Middle frontal gyrus (tissue), 1 donor: ENCODE results near the gene AGBL4.

Source experiments
- DNase-seq: peaks from one replicate; pipeline ENCODE4 v3.0.0-alpha.2; 2015; ENCODE audit warnings: low spot score; ENCODE audit errors: extremely low spot score

Gene AGBL4

DNA sequence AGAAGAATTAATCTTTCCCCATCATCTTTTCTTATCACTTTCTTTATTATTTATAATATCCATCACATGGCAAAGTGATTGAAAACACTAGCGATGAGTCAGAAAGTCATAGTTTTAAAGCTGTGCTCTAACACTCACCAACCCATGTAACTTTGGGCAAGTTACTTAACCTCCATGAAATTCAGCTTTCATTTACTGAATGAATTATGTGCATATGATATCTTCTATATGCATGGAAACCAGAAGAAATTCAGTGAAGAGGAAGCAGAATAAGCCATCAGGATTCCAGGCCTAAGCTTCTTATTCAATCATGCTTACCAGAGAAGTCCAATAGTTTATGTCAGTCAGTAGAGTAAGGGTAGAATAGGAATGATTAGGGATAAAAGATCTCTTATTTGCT, 300.1 kb downstream of the AGBL4 start:
- DNase-seq: no peak

DNA sequence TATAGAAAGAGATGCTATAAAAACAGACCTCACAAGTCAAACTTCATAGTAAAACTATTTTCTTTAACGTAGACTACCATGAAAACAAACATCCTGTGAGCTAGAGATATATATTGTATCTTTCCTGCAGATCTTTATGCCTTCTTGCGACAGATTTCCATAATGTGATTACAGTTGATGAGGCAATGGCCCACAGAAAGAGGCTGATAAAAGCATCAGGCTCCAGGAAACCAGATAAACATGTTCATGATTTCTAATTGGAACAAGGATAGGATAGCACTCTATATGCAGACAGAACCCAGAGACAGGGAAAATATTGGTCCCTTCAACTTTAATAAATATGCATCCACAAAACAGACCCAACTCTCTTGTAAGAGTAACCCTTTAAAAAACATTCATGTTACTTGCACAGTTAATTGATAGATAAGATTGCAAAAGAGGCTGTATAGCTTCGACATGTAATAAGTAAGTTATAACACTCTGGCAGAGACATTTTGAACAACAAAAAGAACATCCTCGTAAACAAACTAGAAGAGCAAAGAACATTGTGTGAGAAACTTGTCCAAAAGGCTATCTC, 329.4 kb downstream of the AGBL4 start:
- no peak for DNase-seq

DNA sequence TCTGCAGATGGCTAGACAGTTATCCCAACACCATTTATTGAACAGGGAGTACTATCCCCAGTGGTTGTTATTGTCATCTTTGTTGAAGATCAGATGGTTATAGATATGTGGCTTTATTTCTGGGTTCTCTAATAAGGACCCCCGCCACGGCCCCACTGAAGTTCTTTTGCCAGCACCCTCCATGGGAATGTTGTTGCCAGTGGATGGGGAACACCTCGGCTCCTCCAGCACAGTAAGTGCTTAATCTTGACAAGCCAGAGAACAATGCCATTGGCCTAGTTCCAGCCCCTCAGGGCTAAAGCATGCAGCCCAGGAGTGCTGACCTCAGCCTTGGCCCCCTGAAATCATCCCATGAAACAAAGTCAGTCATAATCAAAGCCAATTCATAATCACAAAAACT, 337.6 kb downstream of the AGBL4 start:
- no peak for DNase-seq

DNA sequence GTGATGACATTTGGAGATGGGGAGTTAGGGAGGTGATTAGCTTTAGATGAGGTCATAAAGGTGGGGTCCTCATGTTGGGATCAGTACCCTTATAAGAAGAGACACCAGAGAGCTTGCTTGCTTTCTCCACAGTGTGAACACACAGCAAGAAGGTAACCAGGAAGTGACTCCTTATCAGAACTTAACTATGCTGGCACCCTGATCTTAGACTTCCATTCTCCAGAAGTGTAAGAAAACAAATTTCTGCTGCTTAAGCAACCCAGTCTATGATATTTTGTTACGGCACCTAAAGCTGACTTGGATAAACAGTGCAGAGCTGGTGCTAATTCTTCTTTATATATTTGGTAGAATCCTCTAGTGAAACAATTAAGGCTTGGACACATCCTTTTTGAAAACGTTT, 346.0 kb downstream of the AGBL4 start:
- DNase-seq: no peak

DNA sequence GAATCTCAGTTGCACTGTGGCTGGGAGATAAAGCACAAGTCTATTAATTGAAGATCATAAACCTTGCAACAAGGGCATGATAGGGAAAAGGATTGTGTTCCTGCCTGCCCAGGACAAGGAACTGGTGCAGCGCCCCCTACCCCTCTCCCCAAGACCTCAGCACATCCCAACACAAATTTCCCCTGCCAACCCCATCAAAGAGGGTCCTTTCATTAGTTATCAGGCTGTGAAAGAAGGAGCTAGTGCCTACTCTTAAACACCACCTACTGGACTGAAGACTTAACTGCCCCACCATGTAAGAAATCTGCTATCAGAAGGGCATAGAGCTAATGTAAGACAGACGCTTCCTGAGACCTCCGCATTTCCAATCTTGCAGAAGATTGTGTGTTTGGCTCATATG, 372.6 kb downstream of the AGBL4 start:
- DNase-seq: no peak

DNA sequence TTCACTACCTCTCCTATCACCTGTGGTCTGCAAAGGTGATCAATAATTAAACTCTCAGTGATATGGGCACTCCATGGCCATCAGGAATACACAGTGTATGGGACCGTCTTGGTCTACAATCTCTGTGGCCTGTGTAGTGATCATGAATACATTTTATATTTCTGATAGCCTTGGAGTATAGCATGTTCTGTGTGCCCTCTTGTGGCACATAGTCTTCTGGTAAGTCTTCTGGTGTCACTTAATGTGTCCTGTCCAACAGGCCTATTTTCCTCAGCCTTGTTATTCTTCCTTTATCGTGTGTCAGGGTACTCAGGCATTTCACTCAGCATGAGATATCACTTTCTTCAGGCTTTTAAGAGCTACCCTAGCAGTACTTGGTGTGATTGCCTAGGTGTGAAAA, 393.6 kb downstream of the AGBL4 start:
- DNase-seq: no peak

DNA sequence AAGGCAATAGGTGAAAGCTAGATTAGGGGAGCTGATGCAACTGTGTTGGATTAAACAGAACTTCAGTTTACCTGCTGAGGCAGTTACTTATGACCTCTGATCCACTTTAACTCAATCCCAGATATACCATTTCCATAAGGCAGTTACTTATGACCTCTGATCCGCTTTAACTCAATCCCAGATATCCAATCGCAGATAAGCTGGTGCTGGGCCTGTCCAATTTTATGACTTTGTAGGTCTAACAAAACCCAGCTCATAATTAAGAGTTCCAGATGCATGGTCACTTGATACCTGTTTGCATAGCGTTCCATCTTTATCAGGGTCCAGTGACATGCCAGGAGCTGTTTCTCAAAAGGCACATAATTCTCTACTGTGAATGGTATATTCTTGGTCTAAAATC, 396.0 kb downstream of the AGBL4 start:
- DNase-seq: no peak

DNA sequence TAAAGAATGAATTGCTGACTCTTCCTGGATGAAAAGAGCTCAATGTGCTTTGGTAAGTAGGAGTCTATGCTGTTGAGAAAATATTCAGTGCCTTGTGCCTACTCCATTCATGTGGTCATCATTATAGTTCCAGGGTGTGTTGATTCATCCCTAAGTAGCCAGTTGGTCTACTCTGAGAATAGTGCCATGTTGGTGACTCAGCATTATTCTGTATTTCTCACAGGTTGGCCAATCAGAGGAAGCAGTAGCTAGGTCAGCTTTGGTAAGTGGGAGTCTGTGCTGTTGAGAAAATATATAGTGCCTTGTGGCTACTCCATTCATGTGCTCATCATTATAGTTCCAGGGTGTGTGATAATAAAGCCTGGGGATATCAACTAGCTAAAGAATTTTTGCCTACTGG, 397.3 kb downstream of the AGBL4 start:
- no peak for DNase-seq

DNA sequence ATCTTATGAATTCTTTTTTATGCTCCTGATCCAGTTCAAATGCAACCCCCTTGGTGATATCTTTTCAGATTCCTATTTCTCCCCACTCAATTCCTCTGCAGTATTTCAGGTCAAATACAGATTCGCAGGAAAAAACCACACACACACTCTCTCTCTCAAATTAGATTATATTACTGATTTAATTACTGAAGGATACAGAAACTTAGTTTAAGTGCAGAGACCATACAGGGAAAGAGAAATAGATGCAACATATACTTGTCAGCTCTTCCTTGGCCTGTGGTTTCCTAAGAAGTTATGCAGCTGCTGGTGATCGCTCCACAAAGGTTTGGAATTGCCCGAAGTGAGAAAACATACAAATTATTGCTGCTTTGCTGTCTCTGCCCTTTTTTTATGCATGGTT, 400.9 kb downstream of the AGBL4 start:
- no peak for DNase-seq

DNA sequence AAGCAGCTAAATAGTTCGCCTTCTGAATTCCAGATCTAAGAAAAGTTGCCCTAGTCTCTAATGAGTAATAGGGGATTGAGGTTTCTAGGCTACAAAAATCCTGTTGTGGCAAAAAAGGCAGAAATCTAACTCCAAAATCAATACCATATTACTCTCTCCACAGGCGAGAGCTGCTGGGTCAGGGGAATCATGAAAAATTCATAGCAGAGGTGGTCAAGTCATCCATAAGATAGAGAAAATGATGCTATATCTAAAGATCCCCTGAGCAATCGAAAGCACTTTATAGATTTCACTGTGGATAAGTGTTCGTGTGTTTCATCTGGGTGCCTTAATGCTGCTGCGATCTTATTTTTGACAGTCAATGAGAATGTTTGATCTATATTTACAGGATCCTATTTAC, 417.7 kb downstream of the AGBL4 start:
- no peak for DNase-seq

DNA sequence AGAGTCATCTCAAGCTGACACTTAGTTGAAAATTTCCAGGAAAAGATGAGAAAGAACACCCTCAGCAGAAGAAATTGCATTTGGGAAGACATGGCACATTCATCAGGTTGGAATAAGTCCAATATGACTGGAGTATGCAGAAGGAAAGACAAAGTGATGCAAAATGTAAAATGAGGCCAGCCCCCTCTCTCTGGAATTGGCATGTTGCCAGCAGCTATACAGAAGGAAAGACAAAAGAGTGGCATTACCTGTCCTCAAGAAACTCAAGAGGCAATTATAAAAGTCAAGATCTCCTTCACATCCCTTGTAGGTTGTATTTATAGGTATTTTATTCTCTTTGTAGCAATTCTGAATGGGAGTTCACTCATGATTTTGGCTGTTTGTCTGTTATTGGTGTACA, 426.3 kb downstream of the AGBL4 start:
- no peak for DNase-seq

DNA sequence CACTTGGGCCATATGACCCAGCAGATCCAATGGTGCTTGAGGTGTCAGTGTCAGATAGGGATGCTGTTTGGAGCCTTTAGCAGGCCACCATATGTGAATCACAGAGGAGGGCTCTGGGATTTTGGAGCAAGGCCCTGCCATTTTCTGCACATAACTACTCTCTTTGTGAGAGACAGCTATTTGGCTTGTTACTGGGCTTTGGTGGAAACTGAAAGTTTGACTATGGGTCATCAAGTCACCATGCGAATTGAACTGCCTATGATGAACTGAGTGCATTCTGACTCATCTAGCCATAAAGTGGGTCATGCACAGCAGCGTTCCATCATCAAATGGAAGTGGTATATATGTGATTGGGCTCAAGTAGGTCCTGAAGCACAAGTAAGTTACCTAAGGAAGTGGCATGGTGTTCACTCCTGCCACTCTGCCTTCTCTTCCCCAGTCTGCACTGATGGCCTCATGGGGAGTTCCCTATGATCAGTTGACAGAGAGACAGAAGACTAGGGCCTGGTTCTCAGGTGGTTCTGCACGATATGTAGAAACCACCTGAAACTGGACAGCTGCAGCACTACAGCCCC, 447.3 kb downstream of the AGBL4 start:
- DNase-seq: no peak

DNA sequence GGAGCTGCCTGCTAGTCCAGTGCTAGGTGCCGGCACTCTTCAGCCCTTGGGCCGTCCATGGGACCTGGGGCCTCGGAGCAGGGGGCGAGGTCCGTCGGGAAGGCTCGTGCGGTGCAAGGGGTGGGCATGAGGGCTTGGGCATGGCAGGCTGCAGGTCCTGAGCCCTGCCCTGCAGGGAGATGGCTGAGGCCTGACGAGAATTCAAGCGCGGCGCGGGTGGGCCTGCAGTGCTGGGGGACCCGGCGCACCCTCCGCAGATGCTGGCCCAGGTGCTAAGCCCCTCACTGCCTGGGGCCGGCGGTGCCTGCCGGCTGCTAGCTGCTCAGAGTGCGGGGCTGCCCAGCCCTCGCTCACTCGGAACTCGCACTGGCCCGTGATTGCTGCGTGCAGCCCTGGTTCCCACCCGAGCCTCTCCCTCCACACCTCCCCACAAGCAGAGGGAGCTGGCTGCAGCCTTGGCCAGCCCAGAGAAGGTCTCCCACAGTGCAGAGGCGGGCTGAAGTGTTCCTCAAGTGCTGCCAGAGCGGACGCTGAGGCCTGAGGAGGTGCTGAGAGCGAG, 467.0 kb downstream of the AGBL4 start:
- DNase-seq: no peak

DNA sequence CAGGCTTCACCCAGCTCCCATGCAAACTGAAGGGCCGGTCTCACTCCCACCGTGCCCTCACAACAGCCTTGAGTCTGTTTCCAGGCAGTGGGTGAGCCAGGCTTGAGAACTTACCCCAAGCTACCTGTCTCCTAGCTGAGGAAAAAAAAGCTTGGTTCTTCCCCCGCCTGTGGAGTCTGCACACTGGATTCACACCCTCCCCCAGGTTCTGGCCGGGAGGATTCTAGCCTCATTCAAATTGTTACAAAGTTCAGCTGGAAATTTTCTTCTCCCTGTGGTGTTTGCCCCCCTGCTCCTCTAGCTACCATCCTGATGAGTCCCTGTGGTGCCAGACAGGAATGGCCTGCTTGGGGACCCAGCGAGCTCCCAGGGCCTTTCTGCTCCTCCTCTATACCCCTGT, 471.7 kb downstream of the AGBL4 start:
- no peak for DNase-seq

DNA sequence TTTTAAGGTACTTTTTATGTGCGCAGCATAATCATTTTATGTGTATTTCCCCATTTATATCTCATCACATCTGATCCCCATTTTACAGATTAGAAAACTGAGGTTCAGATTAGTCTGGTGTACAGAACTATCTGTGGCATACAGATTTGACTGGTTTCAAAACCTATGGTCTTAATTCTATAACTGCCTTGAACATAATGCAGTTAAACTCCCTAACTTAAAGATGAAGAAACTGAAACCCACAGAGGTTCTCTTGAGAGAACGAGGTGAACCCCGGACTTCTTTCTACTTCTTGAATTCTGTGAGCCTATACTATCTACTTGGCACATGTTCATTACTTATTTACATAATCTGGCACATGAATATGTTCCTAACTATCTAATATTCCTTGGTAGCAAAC, 479.1 kb downstream of the AGBL4 start:
- no peak for DNase-seq

DNA sequence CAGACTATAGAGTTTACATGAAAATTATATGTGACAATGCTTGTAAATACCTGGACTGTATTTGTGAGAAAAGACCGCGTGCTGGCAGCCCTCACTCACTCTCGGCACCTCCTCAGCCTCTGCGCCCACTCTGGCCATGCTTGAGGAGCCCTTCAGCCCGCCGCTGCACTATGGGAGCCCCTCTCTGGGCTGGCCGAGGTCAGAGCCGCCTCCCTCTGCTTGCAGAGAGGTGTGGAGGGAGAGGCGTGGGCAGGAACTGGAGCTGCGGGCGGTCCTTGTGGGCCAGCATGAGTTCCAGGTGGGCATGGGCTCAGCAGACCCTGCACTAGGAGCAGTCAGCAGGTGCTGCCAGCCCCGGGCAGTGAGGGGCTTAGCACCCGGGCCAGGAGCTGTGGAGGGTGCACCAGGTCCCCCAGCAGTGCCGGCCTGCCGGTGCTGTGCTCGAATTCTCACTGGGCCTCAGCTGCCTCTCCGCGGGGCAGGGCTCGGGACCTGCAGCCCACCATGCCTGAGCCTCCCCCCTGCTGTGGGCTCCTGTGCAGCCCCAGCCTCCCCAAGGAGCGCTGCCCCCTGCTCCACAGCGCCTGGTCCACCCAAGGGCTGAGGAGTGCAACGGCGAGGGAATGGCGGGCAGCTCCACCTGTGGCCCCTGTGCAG, 482.5 kb downstream of the AGBL4 start:
- DNase-seq: no peak

DNA sequence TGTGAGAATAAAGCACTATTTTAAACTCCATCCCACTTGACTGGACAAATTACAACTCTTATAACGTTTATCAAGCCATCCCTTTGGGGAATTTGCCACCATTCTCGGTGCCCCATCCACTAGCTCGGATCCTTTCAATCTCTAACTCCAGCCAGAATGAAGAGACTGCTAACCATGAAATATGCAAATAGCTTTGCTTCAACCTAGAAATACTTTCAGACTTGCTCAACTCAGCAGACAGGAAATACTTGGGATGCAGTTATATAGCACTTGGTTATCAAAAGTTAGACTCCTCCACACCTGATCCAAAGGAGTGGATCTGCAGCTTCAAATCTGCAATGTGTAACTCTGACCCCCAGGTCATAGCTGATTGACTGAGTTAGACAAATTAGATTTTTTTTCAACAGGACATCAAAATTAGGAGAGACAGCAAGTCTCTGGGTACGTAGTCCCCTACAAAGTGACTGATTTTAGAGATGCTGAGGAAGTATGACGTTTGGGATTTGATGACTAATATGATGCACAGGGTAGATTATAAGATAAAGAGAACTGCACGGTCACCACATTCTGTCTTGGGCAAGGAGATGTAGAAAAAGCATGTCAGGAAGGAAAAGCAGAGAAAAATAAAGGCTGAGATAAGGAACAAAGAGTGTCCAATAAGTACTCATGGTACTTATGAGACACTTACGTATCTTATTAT, 496.0 kb downstream of the AGBL4 start:
- no peak for DNase-seq

DNA sequence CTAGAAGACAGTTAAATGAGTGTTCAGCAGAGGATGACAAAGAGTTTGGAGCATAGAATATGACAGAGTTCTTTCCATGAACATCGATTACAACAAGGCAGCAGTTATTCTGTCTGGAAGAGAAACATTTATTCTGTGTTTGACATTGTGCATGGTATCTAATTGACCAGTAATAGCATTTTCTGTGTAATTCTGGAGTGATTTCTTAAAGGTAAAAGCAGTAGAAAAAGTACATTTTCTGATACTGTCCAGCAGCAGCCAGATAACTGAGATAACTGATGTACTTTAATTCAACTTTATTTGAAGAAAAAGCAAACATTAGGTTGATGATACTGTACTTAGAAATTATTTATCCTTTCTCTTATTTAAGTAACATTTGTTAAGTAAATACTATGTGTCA, 497.1 kb downstream of the AGBL4 start:
- no peak for DNase-seq

DNA sequence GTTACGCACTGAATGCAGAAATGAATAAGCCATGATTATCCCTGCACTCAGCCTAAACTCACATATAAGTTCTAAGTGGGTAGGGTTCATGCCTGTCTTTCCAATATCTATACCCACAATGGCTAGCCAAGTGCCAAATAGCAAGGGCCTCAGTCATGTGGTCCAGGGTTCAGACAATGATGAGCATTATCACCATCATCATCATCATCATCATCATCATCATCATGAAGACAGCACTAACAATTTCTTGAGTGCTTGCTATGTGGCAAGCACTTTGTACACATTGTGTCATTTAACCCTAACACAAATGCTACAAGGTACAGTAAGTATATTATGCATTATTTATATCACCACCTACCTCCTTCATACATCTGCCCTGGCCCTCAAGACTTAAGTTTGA, 500.0 kb downstream of the AGBL4 start:
- no peak for DNase-seq

DNA sequence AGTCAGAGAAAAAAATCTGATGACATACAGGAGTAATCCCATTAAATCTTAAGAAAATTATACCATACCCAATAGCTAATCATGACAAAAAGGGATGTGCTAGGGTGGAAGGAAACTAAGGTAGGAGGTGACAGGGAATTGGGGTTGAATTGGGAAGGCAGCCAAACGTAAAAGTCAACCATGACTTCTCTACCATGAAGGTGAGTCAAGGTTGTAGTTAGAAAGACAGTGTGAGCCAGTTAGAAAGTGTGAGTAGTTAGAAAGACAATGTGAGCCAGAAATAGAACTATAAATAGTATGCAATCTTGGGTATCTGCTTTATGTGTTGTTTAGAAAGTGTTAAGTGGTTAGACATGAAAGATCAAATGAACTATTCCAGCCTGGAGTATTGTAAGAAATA, 556.8 kb downstream of the AGBL4 start:
- DNase-seq: no peak

DNA sequence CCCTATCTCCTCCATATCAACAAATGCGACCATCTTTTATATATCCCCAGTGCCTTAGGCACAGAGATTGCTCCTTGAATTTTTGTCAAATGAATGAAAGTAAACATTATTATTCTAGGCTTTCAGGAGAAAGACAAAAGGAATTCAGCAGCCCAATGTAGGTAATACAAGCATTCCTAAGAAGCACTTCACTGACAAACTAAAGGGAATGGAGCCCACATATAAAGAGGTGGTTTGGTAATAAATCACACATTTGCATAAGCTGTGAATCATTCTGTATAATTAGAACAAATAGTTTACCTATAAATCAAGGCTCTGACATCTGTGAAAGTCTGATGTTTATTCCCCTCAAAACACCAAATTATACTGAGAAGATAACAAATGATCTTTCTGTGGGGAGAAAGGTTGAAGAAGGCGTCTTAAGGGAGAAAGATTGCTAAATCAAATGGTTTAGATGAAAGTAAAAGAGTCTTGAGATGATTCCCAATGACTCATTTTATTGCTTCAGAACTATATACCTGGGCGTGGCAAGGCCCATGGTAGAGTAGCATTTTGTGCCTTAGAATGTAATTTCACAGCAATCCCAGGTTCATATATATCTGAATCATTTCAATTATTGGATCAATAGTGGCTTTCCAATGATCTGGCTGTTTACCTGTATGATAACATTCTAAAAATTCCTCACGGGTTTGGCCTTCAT, 558.1 kb downstream of the AGBL4 start:
- no peak for DNase-seq

DNA sequence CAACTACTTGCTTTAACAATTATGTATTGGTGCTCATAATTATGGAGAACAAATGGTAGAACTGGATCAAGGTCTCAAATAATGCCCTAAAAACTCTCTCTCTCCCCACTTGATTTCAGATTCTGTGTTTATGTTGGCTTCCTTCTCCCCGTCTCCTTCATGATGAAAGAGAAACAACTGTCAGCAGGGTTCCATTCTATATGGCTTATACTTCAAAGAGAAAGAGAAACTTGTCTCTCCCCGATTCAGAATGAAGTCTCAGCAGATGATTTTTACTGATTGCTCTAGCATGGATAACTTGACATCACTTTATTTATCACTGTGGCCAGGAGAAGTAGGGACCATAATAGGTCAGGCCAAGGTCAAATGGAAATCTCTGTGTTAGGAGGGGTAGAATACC, 575.6 kb downstream of the AGBL4 start:
- no peak for DNase-seq
